Measurements from ENCODE around the gene CACNA2D2.

DNA sequence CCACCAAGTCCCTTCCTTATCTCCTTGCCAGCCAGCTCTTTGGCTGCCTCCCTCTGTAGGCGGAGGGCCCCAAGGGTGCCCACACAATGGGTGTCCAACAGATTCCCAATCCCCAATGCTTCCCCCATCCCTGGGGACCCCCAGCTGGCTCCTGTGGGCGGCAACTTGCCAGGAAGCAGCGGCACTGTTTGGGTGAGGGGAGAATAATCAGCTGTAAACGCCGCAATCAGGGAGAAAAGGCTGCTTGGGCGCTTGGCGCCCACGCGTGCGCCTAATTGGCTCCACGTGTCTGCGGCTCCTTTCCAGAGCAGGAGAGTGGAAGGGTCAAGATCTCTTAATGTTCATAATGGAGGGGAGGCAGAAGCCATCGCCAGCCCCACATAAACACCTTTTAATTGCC, 76.2 kb downstream of the CACNA2D2 start:
- TF ChIP-seq, protein P1, sequence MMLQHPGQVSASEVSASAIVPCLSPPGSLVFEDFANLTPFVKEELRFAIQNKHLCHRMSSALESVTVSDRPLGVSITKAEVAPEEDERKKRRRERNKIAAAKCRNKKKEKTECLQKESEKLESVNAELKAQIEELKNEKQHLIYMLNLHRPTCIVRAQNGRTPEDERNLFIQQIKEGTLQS (CRISPR knock-in tag; conservative IDR thresholded peaks at IDR 0.05), result no peak
- TF ChIP-seq, protein P2, sequence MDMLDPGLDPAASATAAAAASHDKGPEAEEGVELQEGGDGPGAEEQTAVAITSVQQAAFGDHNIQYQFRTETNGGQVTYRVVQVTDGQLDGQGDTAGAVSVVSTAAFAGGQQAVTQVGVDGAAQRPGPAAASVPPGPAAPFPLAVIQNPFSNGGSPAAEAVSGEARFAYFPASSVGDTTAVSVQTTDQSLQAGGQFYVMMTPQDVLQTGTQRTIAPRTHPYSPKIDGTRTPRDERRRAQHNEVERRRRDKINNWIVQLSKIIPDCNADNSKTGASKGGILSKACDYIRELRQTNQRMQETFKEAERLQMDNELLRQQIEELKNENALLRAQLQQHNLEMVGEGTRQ (CRISPR knock-in tag; IDR thresholded peaks at IDR 0.05), result no peak
- TF ChIP-seq CTCF (IDR thresholded peaks at IDR 0.05) (no peak), MAX (CRISPR knock-in tag; IDR thresholded peaks at IDR 0.05) (no peak), ZSCAN18 (CRISPR knock-in tag; IDR thresholded peaks at IDR 0.05) (no peak), ZNF121 (CRISPR knock-in tag; IDR thresholded peaks at IDR 0.05) (no peak), ESRRA (CRISPR knock-in tag; IDR thresholded peaks at IDR 0.05; ENCODE audit: borderline replicate concordance) (no peak), FOXP1 (CRISPR knock-in tag; IDR thresholded peaks at IDR 0.05; ENCODE audit: borderline replicate concordance) (no peak), RORB (CRISPR knock-in tag; IDR thresholded peaks at IDR 0.05) (no peak)
- TF ChIP-seq, protein P3, sequence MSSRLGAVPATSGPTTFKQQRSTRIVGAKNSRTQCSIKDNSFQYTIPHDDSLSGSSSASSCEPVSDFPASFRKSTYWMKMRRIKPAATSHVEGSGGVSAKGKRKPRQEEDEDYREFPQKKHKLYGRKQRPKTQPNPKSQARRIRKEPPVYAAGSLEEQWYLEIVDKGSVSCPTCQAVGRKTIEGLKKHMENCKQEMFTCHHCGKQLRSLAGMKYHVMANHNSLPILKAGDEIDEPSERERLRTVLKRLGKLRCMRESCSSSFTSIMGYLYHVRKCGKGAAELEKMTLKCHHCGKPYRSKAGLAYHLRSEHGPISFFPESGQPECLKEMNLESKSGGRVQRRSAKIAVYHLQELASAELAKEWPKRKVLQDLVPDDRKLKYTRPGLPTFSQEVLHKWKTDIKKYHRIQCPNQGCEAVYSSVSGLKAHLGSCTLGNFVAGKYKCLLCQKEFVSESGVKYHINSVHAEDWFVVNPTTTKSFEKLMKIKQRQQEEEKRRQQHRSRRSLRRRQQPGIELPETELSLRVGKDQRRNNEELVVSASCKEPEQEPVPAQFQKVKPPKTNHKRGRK (CRISPR knock-in tag; IDR thresholded peaks at IDR 0.05; ENCODE audit: borderline replicate concordance), result no peak
